ENCODE measurements around the gene SPAG9.
A peak's percentile ranks its signal among the peaks of the same experiment; 100 is the strongest.

SPAG9 gene

GRCh38 chr17:51120739-51121619, at the start of gene SPAG9:
Gene SPAG9 (minus strand): TSS chr17:51120868. CDS start chr17:51120656, 212 bp downstream.
- peak; percentile 96 for DNase-seq
- peak; percentile 69 for ATAC-seq
- Mint-ChIP-seq H3K4me3 (peak within 1 kb of the TSS; percentile 92), H3K4me1 (peaks cover 60% of the 10 kb centered on the region), H3K36me3 (ENCODE audit: low read depth) (peaks cover 1% of the 10 kb centered on the region), H3K27ac (peak within 1 kb of the TSS; percentile 96), H3K27me3 (no peaks in the 10 kb centered on the region), H3K9me3 (no peaks in the 10 kb centered on the region)

DNA sequence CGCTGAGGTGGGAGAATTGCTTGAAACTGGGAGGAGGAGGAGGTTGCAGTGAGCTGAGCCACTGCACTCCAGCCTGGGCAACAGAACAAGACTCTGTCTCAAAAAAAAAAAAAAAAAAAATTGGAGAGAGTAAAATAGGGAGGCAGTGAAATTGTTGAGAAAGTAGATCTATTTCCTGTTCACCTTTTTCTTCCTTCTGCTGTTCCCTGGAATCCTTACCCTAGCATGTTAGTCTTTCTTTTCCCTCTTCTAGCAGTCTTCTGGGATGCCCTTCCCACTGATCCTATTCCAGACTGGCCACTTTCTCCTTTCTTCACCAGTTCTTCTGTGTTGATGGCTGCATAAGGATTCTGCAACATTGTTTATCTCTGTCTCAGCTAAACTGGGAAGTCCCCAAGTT, 48.7 kb upstream of the SPAG9 start:
- Mint-ChIP-seq H3K4me3 (peak overlapping the region; percentile 60), H3K36me3 (ENCODE audit: low read depth) (peaks cover 45% of the 10 kb centered on the region), H3K27me3 (no peaks in the 10 kb centered on the region), H3K27ac (peak overlapping the region; percentile 63), H3K9me3 (no peaks in the 10 kb centered on the region), H3K4me1 (peaks cover 35% of the 10 kb centered on the region)
- DNase-seq (no peak), ATAC-seq (no peak)

- DNase-seq: peak; percentile 85
- no peaks in the 10 kb centered on the region for H3K27me3 Mint-ChIP-seq
- ATAC-seq: peak; percentile 34
- H3K4me3 Mint-ChIP-seq: peak overlapping the region; percentile 93
- H3K4me1 Mint-ChIP-seq: peaks cover 38% of the 10 kb centered on the region
- no peaks in the 10 kb centered on the region for H3K9me3 Mint-ChIP-seq
- H3K27ac Mint-ChIP-seq: peak overlapping the region; percentile 94
- peaks cover 55% of the 10 kb centered on the region for H3K36me3 Mint-ChIP-seq (ENCODE audit: low read depth)
These were observed 46.6 kb upstream of the SPAG9 start for GRCh38 chr17:51166987-51167931.

- no peaks in the 10 kb centered on the region for H3K9me3 Mint-ChIP-seq
- H3K27me3 Mint-ChIP-seq: no peaks in the 10 kb centered on the region
- H3K36me3 Mint-ChIP-seq (ENCODE audit: low read depth): peaks cover 60% of the 10 kb centered on the region
- peak; percentile 89 for ATAC-seq
- H3K4me1 Mint-ChIP-seq: peaks cover 38% of the 10 kb centered on the region
- peak within 1 kb of the TSS; percentile 98 for H3K27ac Mint-ChIP-seq
- peak; percentile 83 for DNase-seq
- H3K4me3 Mint-ChIP-seq: peak within 1 kb of the TSS; percentile 93
These were observed 45.7 kb upstream of the SPAG9 start, which contains the start of gene NME2 for GRCh38 chr17:51166198-51166986. Gene NME2 (plus strand): TSS chr17:51166411. CDS start chr17:51166831, 420 bp downstream.

GRCh38 chr17:51165680-51166197, 45.1 kb upstream of the SPAG9 start:
- Mint-ChIP-seq H3K27ac (peak overlapping the region; percentile 98), H3K9me3 (no peaks in the 10 kb centered on the region), H3K27me3 (no peaks in the 10 kb centered on the region), H3K4me3 (peak overlapping the region; percentile 93), H3K36me3 (ENCODE audit: low read depth) (peaks cover 60% of the 10 kb centered on the region), H3K4me1 (peaks cover 38% of the 10 kb centered on the region)
- ATAC-seq: peak; percentile 35
- DNase-seq: no peak

GRCh38 chr17:51164911-51165679, 44.4 kb upstream of the SPAG9 start:
- Mint-ChIP-seq H3K4me3 (peak overlapping the region; percentile 93), H3K9me3 (no peaks in the 10 kb centered on the region), H3K4me1 (peaks cover 38% of the 10 kb centered on the region), H3K27me3 (no peaks in the 10 kb centered on the region), H3K27ac (peak overlapping the region; percentile 98), H3K36me3 (ENCODE audit: low read depth) (peaks cover 62% of the 10 kb centered on the region)
- no peak for DNase-seq
- ATAC-seq: no peak

GRCh38 chr17:51161541-51161940, 40.9 kb upstream of the SPAG9 start:
- peak overlapping the region; percentile 23 for H3K27ac Mint-ChIP-seq
- H3K9me3 Mint-ChIP-seq: no peaks in the 10 kb centered on the region
- no peaks in the 10 kb centered on the region for H3K27me3 Mint-ChIP-seq
- no peak overlapping the region for H3K4me3 Mint-ChIP-seq
- DNase-seq (no peak), ATAC-seq (no peak)
- H3K4me1 Mint-ChIP-seq: peaks cover 28% of the 10 kb centered on the region
- peaks cover 64% of the 10 kb centered on the region for H3K36me3 Mint-ChIP-seq (ENCODE audit: low read depth)

DNA sequence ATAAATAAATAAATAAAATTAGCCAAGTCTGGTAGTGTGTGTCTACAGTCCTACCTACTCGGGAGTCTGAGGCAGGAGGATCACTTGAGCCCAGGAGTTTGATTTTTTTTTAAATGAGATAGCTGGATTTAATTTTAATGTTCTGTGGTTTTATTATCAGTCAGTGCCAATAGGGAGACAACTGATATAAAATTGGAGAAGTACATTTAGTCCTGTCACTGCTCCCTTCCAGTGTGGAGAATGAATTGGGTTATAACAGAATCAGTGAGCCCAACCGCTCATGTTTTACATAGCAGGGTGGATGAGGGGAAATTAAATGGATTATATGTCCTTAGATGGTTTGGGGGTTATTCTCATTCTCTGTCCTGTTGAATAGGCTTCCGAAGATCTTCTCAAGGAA, 38.9 kb upstream of the SPAG9 start:
- peaks cover 17% of the 10 kb centered on the region for H3K4me1 Mint-ChIP-seq
- peaks cover 70% of the 10 kb centered on the region for H3K36me3 Mint-ChIP-seq (ENCODE audit: low read depth)
- H3K4me3 Mint-ChIP-seq: no peak overlapping the region
- DNase-seq: no peak
- H3K9me3 Mint-ChIP-seq: no peaks in the 10 kb centered on the region
- ATAC-seq: no peak
- H3K27me3 Mint-ChIP-seq: no peaks in the 10 kb centered on the region
- H3K27ac Mint-ChIP-seq: no peak overlapping the region

DNA sequence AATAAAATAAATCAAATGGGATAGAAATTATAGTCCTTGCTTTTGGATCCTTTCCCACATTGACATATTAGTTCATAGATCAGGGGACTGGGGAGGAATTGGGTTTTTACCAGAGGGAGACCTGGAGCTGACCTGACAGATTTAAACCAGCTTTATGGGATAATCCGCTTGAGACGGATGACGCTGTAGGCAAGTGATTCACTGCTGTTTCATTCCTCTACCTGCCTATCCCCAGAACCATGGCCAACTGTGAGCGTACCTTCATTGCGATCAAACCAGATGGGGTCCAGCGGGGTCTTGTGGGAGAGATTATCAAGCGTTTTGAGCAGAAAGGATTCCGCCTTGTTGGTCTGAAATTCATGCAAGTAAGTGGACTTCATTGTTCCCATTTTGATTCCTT, 34.7 kb upstream of the SPAG9 start:
- no peaks in the 10 kb centered on the region for H3K27me3 Mint-ChIP-seq
- no peak overlapping the region for H3K27ac Mint-ChIP-seq
- H3K4me1 Mint-ChIP-seq: peaks cover 14% of the 10 kb centered on the region
- no peak overlapping the region for H3K4me3 Mint-ChIP-seq
- ATAC-seq (no peak), DNase-seq (no peak)
- peaks cover 44% of the 10 kb centered on the region for H3K36me3 Mint-ChIP-seq (ENCODE audit: low read depth)
- no peaks in the 10 kb centered on the region for H3K9me3 Mint-ChIP-seq

DNA sequence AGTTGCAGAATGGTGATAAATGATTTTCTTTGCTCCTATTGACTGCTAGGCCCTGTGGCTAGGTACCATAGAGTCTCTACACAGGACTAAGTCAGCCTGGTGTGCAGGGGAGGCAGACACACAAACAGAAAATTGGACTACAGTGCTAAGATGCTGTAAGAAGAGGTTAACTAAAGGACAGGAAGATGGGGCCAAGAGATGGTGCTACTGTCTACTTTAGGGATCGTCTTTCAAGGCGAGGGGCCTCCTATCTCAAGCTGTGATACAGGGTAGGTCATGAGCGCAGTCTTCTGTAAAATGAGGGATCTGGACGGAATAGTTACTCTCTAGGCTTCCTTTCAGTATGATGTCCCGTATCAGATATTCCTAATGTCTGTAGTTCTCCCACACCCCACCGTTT, 33.5 kb upstream of the SPAG9 start:
- Mint-ChIP-seq H3K27me3 (no peaks in the 10 kb centered on the region), H3K4me1 (peaks cover 14% of the 10 kb centered on the region), H3K4me3 (no peak overlapping the region), H3K36me3 (ENCODE audit: low read depth) (peaks cover 34% of the 10 kb centered on the region), H3K9me3 (no peaks in the 10 kb centered on the region), H3K27ac (no peak overlapping the region)
- DNase-seq (no peak), ATAC-seq (no peak)

DNA sequence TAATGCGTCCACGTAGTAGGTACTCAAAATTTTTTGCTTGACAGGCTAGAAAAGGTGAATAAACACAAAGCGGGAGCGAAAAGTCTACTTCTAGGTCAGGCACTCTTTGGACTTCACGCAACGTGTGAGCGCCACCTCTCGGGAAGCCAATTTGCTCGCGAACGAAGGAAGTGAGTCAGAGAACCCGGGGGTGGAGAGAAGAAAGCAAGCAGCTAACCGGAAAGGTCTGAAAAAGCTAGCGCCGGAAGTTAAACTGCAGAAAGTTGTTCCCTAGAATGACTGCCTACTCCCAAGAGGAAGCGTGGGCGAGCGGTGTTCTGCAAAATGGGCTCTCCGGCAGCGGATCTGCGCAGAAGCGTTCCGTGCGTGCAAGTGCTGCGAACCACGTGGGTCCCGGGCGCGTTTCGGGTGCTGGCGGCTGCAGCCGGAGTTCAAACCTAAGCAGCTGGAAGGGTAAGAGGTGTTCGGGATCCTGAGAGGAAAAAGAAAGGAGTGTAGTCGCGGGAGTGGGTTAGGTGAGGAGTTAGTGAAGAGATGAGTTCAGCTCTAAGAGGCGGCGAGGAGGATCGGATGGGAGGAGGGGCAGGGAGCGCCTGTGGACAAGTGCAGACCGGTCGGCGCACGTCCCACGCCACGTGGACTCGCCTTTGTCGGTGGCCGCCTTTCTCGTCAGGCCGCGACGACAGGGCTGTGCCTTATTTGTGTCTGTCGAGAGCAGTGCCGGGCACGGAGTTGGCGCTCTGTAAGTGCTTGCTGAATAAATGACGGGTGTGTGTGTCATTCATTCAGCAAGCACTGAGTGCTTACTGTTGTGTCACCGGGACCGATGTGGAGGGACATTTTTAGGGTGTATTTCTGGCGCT, 32.8 kb upstream of the SPAG9 start, which contains the start of gene NME1:
Gene NME1, plus strand, starts transcription at position 350 of the 863 bp plus-strand sequence. CDS start 2,096 bp downstream, outside the sequence.
- H3K9me3 Mint-ChIP-seq: no peaks in the 10 kb centered on the region
- no peak within 1 kb of the TSS for H3K4me3 Mint-ChIP-seq
- H3K36me3 Mint-ChIP-seq (ENCODE audit: low read depth): peaks cover 28% of the 10 kb centered on the region
- ATAC-seq: peak; percentile 93
- H3K4me1 Mint-ChIP-seq: peaks cover 13% of the 10 kb centered on the region
- H3K27me3 Mint-ChIP-seq: no peaks in the 10 kb centered on the region
- H3K27ac Mint-ChIP-seq: no peak within 1 kb of the TSS
- peak; percentile 98 for DNase-seq

DNA sequence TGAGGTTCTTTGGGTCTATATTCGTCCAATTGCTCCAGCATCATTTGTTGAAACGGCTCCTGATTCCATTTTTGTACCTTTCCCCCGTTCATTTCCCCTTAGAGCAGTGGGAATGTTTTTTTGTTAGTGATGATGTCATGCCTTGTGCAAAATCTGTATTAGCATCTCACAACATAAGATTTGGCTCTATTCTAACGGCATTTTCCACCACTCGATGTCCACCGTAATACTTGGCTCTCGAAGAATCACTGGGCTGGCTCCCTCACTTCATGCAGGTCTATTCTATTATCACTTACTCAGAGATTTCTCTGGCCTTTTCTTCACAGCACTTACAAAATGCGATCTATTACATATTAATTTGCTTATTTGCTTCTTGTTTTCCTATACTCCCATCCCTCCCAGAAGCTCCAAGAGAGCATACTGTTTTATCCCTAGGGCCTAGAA, 32.1 kb upstream of the SPAG9 start:
- H3K27ac Mint-ChIP-seq: no peak overlapping the region
- peaks cover 22% of the 10 kb centered on the region for H3K36me3 Mint-ChIP-seq (ENCODE audit: low read depth)
- H3K4me3 Mint-ChIP-seq: no peak overlapping the region
- no peak for DNase-seq
- no peaks in the 10 kb centered on the region for H3K9me3 Mint-ChIP-seq
- no peak for ATAC-seq
- H3K27me3 Mint-ChIP-seq: no peaks in the 10 kb centered on the region
- H3K4me1 Mint-ChIP-seq: peaks cover 14% of the 10 kb centered on the region

Data from activated naive CD8-positive, alpha-beta T cell treated with anti-CD3 and anti-CD28 coated beads, Interleukin-2, amount 50 U/mL, for 24 hours (primary cell).